Activated naive CD4-positive, alpha-beta T cell treated with Interleukin-2 at 50 U/mL for 16 hours (primary cell): ENCODE data around the gene MYBPC3.
"Not testable (repeated sequence)": the region's sequence is repeated elsewhere in the genome, so short reads cannot be mapped to it uniquely, and the experiment has no call there.

Source experiments
- DNase-seq: peaks from one replicate; pipeline ENCODE4 v3.0.0-alpha.2; 2020

Gene MYBPC3

GRCh38 chr11:47336595-47336994 lies 15.9 kb downstream of the MYBPC3 start:
- DNase-seq, result no peak

GRCh38 chr11:47335733-47336132 lies 16.8 kb downstream of the MYBPC3 start:
- DNase-seq, result no peak

- not testable (repeated sequence) for DNase-seq
These were observed 17.6 kb downstream of the MYBPC3 start for GRCh38 chr11:47334699-47335411.

GRCh38 chr11:47333886-47334443 lies 18.5 kb downstream of the MYBPC3 start:
- no peak for DNase-seq

- DNase-seq, result no peak
These were observed 19.0 kb downstream of the MYBPC3 start for GRCh38 chr11:47333526-47333845.

- DNase-seq, result no peak
These were observed 19.5 kb downstream of the MYBPC3 start for GRCh38 chr11:47332791-47333525.

GRCh38 chr11:47332303-47332711 lies 20.2 kb downstream of the MYBPC3 start:
- DNase-seq, result no peak

GRCh38 chr11:47331454-47332302 lies 20.8 kb downstream of the MYBPC3 start:
- DNase-seq, result no peak

- DNase-seq, result no peak
These were observed 22.2 kb downstream of the MYBPC3 start for GRCh38 chr11:47329987-47330931.

- no peak for DNase-seq
These were observed 23.0 kb downstream of the MYBPC3 start for GRCh38 chr11:47329431-47329986.

- DNase-seq, result no peak
These were observed 23.8 kb downstream of the MYBPC3 start for GRCh38 chr11:47328449-47329390.

- DNase-seq, result no peak
These were observed 24.6 kb downstream of the MYBPC3 start for GRCh38 chr11:47327949-47328348.

GRCh38 chr11:47327025-47327424 lies 25.5 kb downstream of the MYBPC3 start:
- no peak for DNase-seq

GRCh38 chr11:47326198-47326597 lies 26.3 kb downstream of the MYBPC3 start:
- DNase-seq, result no peak

- no peak for DNase-seq
These were observed 27.0 kb downstream of the MYBPC3 start for GRCh38 chr11:47325271-47326041.

GRCh38 chr11:47324520-47324919 lies 28.0 kb downstream of the MYBPC3 start:
- no peak for DNase-seq

GRCh38 chr11:47318166-47318565 lies 34.3 kb downstream of the MYBPC3 start:
- DNase-seq, result no peak

GRCh38 chr11:47317064-47317828 lies 35.3 kb downstream of the MYBPC3 start:
- no peak for DNase-seq

GRCh38 chr11:47316501-47316900 lies 36.0 kb downstream of the MYBPC3 start:
- DNase-seq, result not testable (repeated sequence)
